Lower leg skin (tissue), 3 donors: ENCODE data around the gene PLCB1.

Experiments
- CTCF ChIP-seq, 3 donors: fragments of 450-650 bp; IDR thresholded peaks; one replicate each; pipeline ENCODE4 v1.5.1; 2016; ENCODE audit warnings: antibody characterized with exemption in 3 of 3, mild to moderate bottlenecking in 3 of 3, moderate library complexity in 2 of 3
- POLR2A ChIP-seq, 2 donors: fragments of 450-650 bp; IDR thresholded peaks; one replicate each; pipeline ENCODE4 v1.6.1; 2016 to 2017; ENCODE audit warnings: antibody characterized with exemption in 2 of 2, mild to moderate bottlenecking in 1 of 2, moderate library complexity in 1 of 2

GRCh38 chr20:8212286-8212685 lies 80.2 kb downstream of the PLCB1 start:
- TF ChIP-seq CTCF (IDR thresholded peaks at IDR 0.05): no peak
- TF ChIP-seq POLR2A (IDR thresholded peaks at IDR 0.05): no peak
